A549 (cell line): ENCODE measurements around the gene TGM3. TPM values are rescaled to one million over a fixed set of nuclear protein-coding genes. Genes with fewer than 3 reads are reported as not detected.

Experiments
- ATAC-seq, 2 experiments: fragments of 200-7000 bp in 1 of 2; fragments of >200 bp in 1 of 2; cut with Nextera tagmentation in 1 of 2; cut with Tn5 transposase in 1 of 2; 3 replicates each; pipeline versions ENCODE4 v1.8.0 to v1.9.1; 2018 to 2020; ENCODE audit warnings: mild to moderate bottlenecking in 1 of 2, moderate library complexity in 1 of 2
- CTCF ChIA-PET: fragments of 300-600 bp; sonication (Branson Sonifier 250); formaldehyde crosslinking; extraction: SDS; loops from one replicate; lab custom pipeline; 2021; ENCODE audit warnings: antibody characterized with exemption, inconsistent platforms; lab: Yijun Ruan, JAX
- POLR2A ChIA-PET: fragments of 350-600 bp; formaldehyde crosslinking; extraction: SDS; loops from one replicate; lab custom pipeline; 2021; ENCODE audit warnings: antibody characterized with exemption, inconsistent platforms; lab: Yijun Ruan, JAX
- DNase-seq, 2 experiments: peaks; one replicate each; pipeline versions ENCODE4 v3.0.0 to v3.0.0-alpha.2; 2011 to 2016; ENCODE audit warnings: low read depth in 1 of 2, low spot score in 1 of 2
- FAIRE-seq: peaks from 2 replicates; lab custom pipeline; 2011; peaks lifted over from hg19 to GRCh38; lab: Jason Lieb, UNC
- H3K27ac ChIP-seq, 2 experiments: fragments of >200 bp; sonication (Bioruptor Twin); formaldehyde crosslinking; 3 replicates each; pipeline ENCODE4 v1.5.1; 2016 to 2017
- H3K4me1 ChIP-seq: fragments of >200 bp; sonication (Bioruptor Twin); formaldehyde crosslinking; 3 replicates; pipeline ENCODE4 v1.6.1; 2016
- H3K4me2 ChIP-seq: fragments of >200 bp; sonication (Bioruptor Twin); formaldehyde crosslinking; 3 replicates; pipeline ENCODE4 v1.6.1; 2016
- H3K4me3 ChIP-seq: fragments of >200 bp; sonication (Bioruptor Twin); formaldehyde crosslinking; 3 replicates; pipeline ENCODE4 v1.5.1; 2016
- H3K9me3 ChIP-seq: fragments of >200 bp; sonication (Bioruptor Twin); formaldehyde crosslinking; 3 replicates; pipeline ENCODE4 v1.6.1; 2016
- ATOH8 ChIP-seq: fragments of 250-450 bp; sonication (Bioruptor Pico); IDR thresholded peaks from 2 replicates; pipeline ENCODE4 v1.5.0; 2020; ENCODE audit warnings: low read depth, mild to moderate bottlenecking, moderate library complexity
- BHLHE40 ChIP-seq: IDR thresholded peaks from 2 replicates; pipeline ENCODE4 v1.6.1; 2012; ENCODE audit warnings: low read depth, low read length, inconsistent platforms
- CBX2 ChIP-seq: fragments of 200-600 bp; sonication (generic); IDR thresholded peaks from 2 replicates; pipeline ENCODE4 v1.6.1; 2016; ENCODE audit warnings: low read depth, mild to moderate bottlenecking, borderline replicate concordance
- CEBPB ChIP-seq, 2 experiments: fragments of >200 bp in 1 of 2; sonication (Bioruptor Twin) in 1 of 2; formaldehyde crosslinking in 1 of 2; IDR thresholded peaks; 2 replicates each; pipeline ENCODE4 v1.6.1; 2012 to 2016
- CHD2 ChIP-seq: fragments of 150-350 bp; IDR thresholded peaks from 2 replicates; pipeline ENCODE4 v1.6.1; 2014; ENCODE audit warnings: low read length; ENCODE audit not compliant: partially characterized antibody
- EHMT2 ChIP-seq: fragments of 200-600 bp; sonication (generic); IDR thresholded peaks from 2 replicates; pipeline ENCODE4 v1.6.1; 2016; ENCODE audit warnings: antibody characterized with exemption, low read depth, mild to moderate bottlenecking, moderate library complexity
- EP300 ChIP-seq, 2 experiments: fragments of >200 bp; sonication (Bioruptor Twin); formaldehyde crosslinking; IDR thresholded peaks; 2 replicates in 1 of 2; 3 replicates in 1 of 2; pipeline ENCODE4 v1.6.1; 2016 to 2017
- ESRRA ChIP-seq: fragments of 150-350 bp; IDR thresholded peaks from 2 replicates; pipeline ENCODE4 v1.6.1; 2014; ENCODE audit warnings: mild to moderate bottlenecking, low read length, borderline replicate concordance
- FOSB ChIP-seq: fragments of 250-450 bp; sonication (Bioruptor Pico); IDR thresholded peaks from 2 replicates; pipeline ENCODE4 v1.5.0; 2020; ENCODE audit warnings: mild to moderate bottlenecking, moderate library complexity
- FOXS1 ChIP-seq: fragments of 250-450 bp; sonication (Bioruptor Pico); IDR thresholded peaks from 2 replicates; pipeline ENCODE4 v1.5.0; 2020; ENCODE audit warnings: mild to moderate bottlenecking, moderate library complexity
- HEYL ChIP-seq: fragments of 250-450 bp; sonication (Bioruptor Pico); IDR thresholded peaks from 2 replicates; pipeline ENCODE4 v1.8.0; 2021; ENCODE audit warnings: mild to moderate bottlenecking, moderate library complexity
- HOXB13 ChIP-seq: fragments of 250-450 bp; sonication (Bioruptor Pico); IDR thresholded peaks from 2 replicates; pipeline ENCODE4 v1.5.0; 2020; ENCODE audit warnings: low read depth, mild to moderate bottlenecking, moderate library complexity
- KDM5A ChIP-seq: fragments of 200-600 bp; sonication (generic); IDR thresholded peaks from 2 replicates; pipeline ENCODE4 v1.6.1; 2016; ENCODE audit warnings: antibody characterized with exemption, mild to moderate bottlenecking
- MAFK ChIP-seq: fragments of 450-650 bp; IDR thresholded peaks from 2 replicates; pipeline ENCODE4 v1.6.1; 2014; ENCODE audit not compliant: partially characterized antibody
- MAZ ChIP-seq: fragments of 150-350 bp; IDR thresholded peaks from 2 replicates; pipeline ENCODE4 v1.6.1; 2014; ENCODE audit warnings: antibody characterized with exemption, low read depth, low read length, borderline replicate concordance
- MYC ChIP-seq: IDR thresholded peaks from 2 replicates; pipeline ENCODE4 v1.6.1; 2012; ENCODE audit warnings: mild to moderate bottlenecking, inconsistent platforms, low read length, improper control_type of control experiment, borderline replicate concordance
- NR3C1 ChIP-seq: fragments of >200 bp; sonication (Bioruptor Twin); formaldehyde crosslinking; IDR thresholded peaks from 3 replicates; pipeline ENCODE4 v1.6.1; 2017
- PHF8 ChIP-seq: fragments of 200-600 bp; sonication (generic); IDR thresholded peaks from 2 replicates; pipeline ENCODE4 v1.6.1; 2016; ENCODE audit warnings: low read depth, mild to moderate bottlenecking, antibody characterized with exemption, moderate library complexity, borderline replicate concordance
- RARB ChIP-seq: fragments of 250-450 bp; sonication (Bioruptor Pico); IDR thresholded peaks from 2 replicates; pipeline ENCODE4 v1.8.0; 2021; ENCODE audit warnings: mild to moderate bottlenecking, moderate library complexity
- RNF2 ChIP-seq: fragments of 200-600 bp; sonication (generic); IDR thresholded peaks from 2 replicates; pipeline ENCODE4 v1.6.1; 2016; ENCODE audit warnings: low read depth, mild to moderate bottlenecking, antibody characterized with exemption, moderate library complexity, borderline replicate concordance
- SMC3 ChIP-seq: fragments of >200 bp; sonication (Bioruptor Twin); formaldehyde crosslinking; IDR thresholded peaks from 3 replicates; pipeline ENCODE4 v1.6.1; 2018; ENCODE audit warnings: inconsistent platforms
- SREBF2 ChIP-seq: fragments of 450-650 bp; IDR thresholded peaks from 2 replicates; pipeline ENCODE4 v1.6.1; 2014; ENCODE audit warnings: mild to moderate bottlenecking, moderate library complexity
- TP53 ChIP-seq: fragments of 250-450 bp; sonication (Bioruptor Pico); IDR thresholded peaks from 2 replicates; pipeline ENCODE4 v1.5.0; 2021; ENCODE audit warnings: mild to moderate bottlenecking, moderate library complexity
- ZNF302 ChIP-seq: fragments of 250-450 bp; sonication (Bioruptor Pico); IDR thresholded peaks from 2 replicates; pipeline ENCODE4 v1.9.0; 2021; ENCODE audit warnings: inconsistent platforms, mild to moderate bottlenecking, moderate library complexity
- WGBS: methylation state at CpG from one replicate; pipeline ENCODE4 v1.1.6; 2017; ENCODE audit errors: missing lambda C conversion rate; 5-methylcytosine and 5-hydroxymethylcytosine counted together
- polyA plus RNA-seq, 4 experiments: library from polyadenylated mRNA; depleted of rRNA in 3 of 4; stranded (reverse); fragments of >200 nt; fragmentation: RNase III in 1 of 4; extraction: RNeasy Plus Mini Kit Qiagen cat#74134 plus additional on column Dnase treatment in 1 of 4; gene quantifications; 2 replicates in 3 of 4; 3 replicates in 1 of 4; pipeline ENCODE4 v1.2.3, GENCODE V29; 2011 to 2017
- TF ChIP-seq, protein P1 (sequence below): fragments of >200 bp; sonication (Bioruptor Twin); formaldehyde crosslinking; IDR thresholded peaks from 2 replicates; pipeline ENCODE4 v1.6.1; 2016
- TF ChIP-seq, protein P2 (sequence below): fragments of 450-650 bp; IDR thresholded peaks from 2 replicates; pipeline ENCODE4 v1.6.1; 2014; ENCODE audit warnings: antibody characterized with exemption
- TF ChIP-seq, protein P3 (sequence below): IDR thresholded peaks from 2 replicates; pipeline ENCODE4 v1.6.1; 2012

Gene TGM3
- polyA plus RNA-seq, 2 of the 4 experiments (the other 2 are of a cell fraction): 0.03 to 0.14 TPM

- TF ChIP-seq CEBPB (IDR thresholded peaks at IDR 0.05) (no peak), ZNF302 (CRISPR knock-in tag) (no peak), KDM5A (no peak), SREBF2 (no peak), FOXS1 (CRISPR knock-in tag) (no peak)
- TF ChIP-seq, protein P1, sequence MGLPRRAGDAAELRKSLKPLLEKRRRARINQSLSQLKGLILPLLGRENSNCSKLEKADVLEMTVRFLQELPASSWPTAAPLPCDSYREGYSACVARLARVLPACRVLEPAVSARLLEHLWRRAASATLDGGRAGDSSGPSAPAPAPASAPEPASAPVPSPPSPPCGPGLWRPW: no peak
- DNase-seq (no peak), ATAC-seq (peak in 1 of 2 experiments; percentile 28; a peak in 2 of 6 replicates), FAIRE-seq (no peak)
- H3K27ac ChIP-seq: no peak overlapping the region
- no peak overlapping the region for H3K4me2 ChIP-seq
- no peaks in the 10 kb centered on the region for H3K9me3 ChIP-seq
- H3K4me3 ChIP-seq: no peak overlapping the region
- WGBS: 79% methylated on average over 8 of the region's 8 CpGs
- CTCF ChIA-PET: interaction anchor here (0.6 to 1.8 kb wide), 3 partner anchors 8 to 15 kb away, joined by 4 to 5 read pairs (median 4); no protein-coding TSS in a partner anchor
- H3K4me1 ChIP-seq: no peaks in the 10 kb centered on the region
- POLR2A ChIA-PET: no interaction called here
Observed at GRCh38 chr20:2292416-2293110, 3.2 kb upstream of the TGM3 start.

DNA sequence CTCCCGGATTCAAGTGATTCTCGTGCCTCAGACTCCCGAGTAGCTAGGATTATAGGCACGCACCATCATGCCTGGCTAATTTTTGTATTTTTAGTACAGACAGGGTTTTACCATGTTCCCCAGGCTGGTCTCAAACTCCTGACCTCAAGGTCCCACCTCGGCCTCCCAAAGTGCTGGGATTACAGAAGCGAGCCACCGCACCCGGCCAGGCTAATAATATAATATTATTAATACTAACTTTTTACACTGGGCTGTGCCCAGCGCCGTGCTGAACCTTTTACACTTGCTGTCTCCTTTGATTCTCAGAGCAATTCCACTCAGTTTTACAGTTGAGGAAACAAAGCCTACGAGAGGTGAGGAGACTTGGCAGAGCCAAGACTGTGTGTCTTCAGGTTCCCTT is 2.3 kb upstream of the TGM3 start:
- no peaks in the 10 kb centered on the region for H3K9me3 ChIP-seq
- no peak overlapping the region for H3K4me3 ChIP-seq
- TF ChIP-seq, protein P2, sequence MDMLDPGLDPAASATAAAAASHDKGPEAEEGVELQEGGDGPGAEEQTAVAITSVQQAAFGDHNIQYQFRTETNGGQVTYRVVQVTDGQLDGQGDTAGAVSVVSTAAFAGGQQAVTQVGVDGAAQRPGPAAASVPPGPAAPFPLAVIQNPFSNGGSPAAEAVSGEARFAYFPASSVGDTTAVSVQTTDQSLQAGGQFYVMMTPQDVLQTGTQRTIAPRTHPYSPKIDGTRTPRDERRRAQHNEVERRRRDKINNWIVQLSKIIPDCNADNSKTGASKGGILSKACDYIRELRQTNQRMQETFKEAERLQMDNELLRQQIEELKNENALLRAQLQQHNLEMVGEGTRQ: no peak
- no peak for TF ChIP-seq SREBF2
- no peak for TF ChIP-seq ESRRA
- no peak for TF ChIP-seq NR3C1
- TF ChIP-seq, protein P3, sequence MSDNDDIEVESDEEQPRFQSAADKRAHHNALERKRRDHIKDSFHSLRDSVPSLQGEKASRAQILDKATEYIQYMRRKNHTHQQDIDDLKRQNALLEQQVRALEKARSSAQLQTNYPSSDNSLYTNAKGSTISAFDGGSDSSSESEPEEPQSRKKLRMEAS: no peak
- DNase-seq: no peak
- no peak overlapping the region for H3K4me2 ChIP-seq
- no peaks in the 10 kb centered on the region for H3K4me1 ChIP-seq
- no peak overlapping the region for H3K27ac ChIP-seq
- no peak for FAIRE-seq
- 69% methylated on average over 11 of the region's 11 CpGs for WGBS
- no peak for ATAC-seq
- POLR2A ChIA-PET: no interaction called here
- CTCF ChIA-PET: interaction anchor here (1.5 kb wide), 1 partner anchor 9 kb away, joined by 3 read pairs; no protein-coding TSS in a partner anchor

- Histone ChIP-seq H3K27ac (no peak overlapping the region), H3K4me2 (no peak overlapping the region), H3K4me3 (no peak overlapping the region), H3K4me1 (no peaks in the 10 kb centered on the region), H3K9me3 (no peaks in the 10 kb centered on the region)
- 85% methylated on average over 4 of the region's 4 CpGs for WGBS
- CTCF ChIA-PET: interaction anchor here (1.5 kb wide), 1 partner anchor 8 kb away, joined by 3 read pairs; no protein-coding TSS in a partner anchor
- POLR2A ChIA-PET: no interaction called here
- ATAC-seq: no peak
- no peak for FAIRE-seq
- TF ChIP-seq ATOH8: no peak
- TF ChIP-seq SMC3: no peak
- no peak for TF ChIP-seq FOSB (CRISPR knock-in tag)
- no peak for TF ChIP-seq CBX2
- TF ChIP-seq CEBPB (IDR thresholded peaks at IDR 0.05): no peak
- no peak for TF ChIP-seq MYC
- TF ChIP-seq EHMT2: no peak
- no peak for TF ChIP-seq RNF2
- no peak for TF ChIP-seq MAFK
- TF ChIP-seq, protein P2: no peak
- TF ChIP-seq PHF8: no peak
- no peak for TF ChIP-seq CHD2
- no peak for TF ChIP-seq HOXB13 (CRISPR knock-in tag)
- no peak for TF ChIP-seq HEYL (CRISPR knock-in tag)
- TF ChIP-seq BHLHE40: no peak
- no peak for TF ChIP-seq RARB (CRISPR knock-in tag)
- no peak for TF ChIP-seq MAZ
- no peak for TF ChIP-seq EP300 (IDR thresholded peaks at IDR 0.05)
- no peak for TF ChIP-seq TP53 (CRISPR knock-in tag)
- no peak for DNase-seq
Observed at GRCh38 chr20:2293971-2294370, 1.8 kb upstream of the TGM3 start.
